MM.1S (cell line): ENCODE results near the gene FAM98A.

Experiments
- DNase-seq: peaks from one replicate; pipeline ENCODE4 v3.0.0-alpha.2; 2015
- H2AFZ ChIP-seq: fragments of 300-600 bp; sonication (generic); 2 replicates; pipeline ENCODE4 v1.6.0; 2016; ENCODE audit warnings: antibody characterized with exemption, low read length
- H3F3A ChIP-seq: fragments of 300-600 bp; sonication (generic); 2 replicates; pipeline ENCODE4 v1.6.1; 2016; ENCODE audit warnings: mild to moderate bottlenecking, antibody characterized with exemption, low read length, moderate library complexity, mixed read lengths; ENCODE audit not compliant: insufficient read depth
- H3K27ac ChIP-seq: fragments of 300-600 bp; sonication (generic); 2 replicates; pipeline ENCODE4 v1.5.1; 2016; ENCODE audit warnings: mild to moderate bottlenecking, low read length
- H3K27me3 ChIP-seq: fragments of 300-600 bp; sonication (generic); replicated peaks from 2 replicates; pipeline ENCODE4 v1.6.0; 2016; ENCODE audit warnings: low read length; ENCODE audit not compliant: insufficient read depth
- H3K36me3 ChIP-seq: fragments of 300-600 bp; sonication (generic); replicated peaks from 2 replicates; pipeline ENCODE4 v1.6.1; 2016; ENCODE audit warnings: mild to moderate bottlenecking, low read length, mixed read lengths; ENCODE audit not compliant: insufficient read depth
- H3K4me1 ChIP-seq: fragments of 300-600 bp; sonication (generic); 2 replicates; pipeline ENCODE4 v1.6.1; 2016; ENCODE audit warnings: low read length, mixed read lengths
- H3K4me2 ChIP-seq: fragments of 300-600 bp; sonication (generic); 2 replicates; pipeline ENCODE4 v1.6.0; 2016; ENCODE audit warnings: low read depth, low read length
- H3K4me3 ChIP-seq: fragments of 300-600 bp; sonication (generic); 2 replicates; pipeline ENCODE4 v1.5.1; 2016; ENCODE audit warnings: low read length, mixed read lengths
- H3K79me2 ChIP-seq: fragments of 300-600 bp; sonication (generic); 2 replicates; pipeline ENCODE4 v1.6.1; 2016; ENCODE audit warnings: mixed run types, low read length, mixed read lengths
- H3K9ac ChIP-seq: fragments of 300-600 bp; sonication (generic); 2 replicates; pipeline ENCODE4 v1.6.1; 2016; ENCODE audit warnings: low read length, mixed read lengths
- H3K9me2 ChIP-seq: fragments of 300-600 bp; sonication (generic); replicated peaks from 2 replicates; pipeline ENCODE4 v1.6.1; 2016; ENCODE audit warnings: mild to moderate bottlenecking, low read length, mixed read lengths; ENCODE audit not compliant: insufficient read depth
- H3K9me3 ChIP-seq: fragments of 300-600 bp; sonication (generic); replicated peaks from 2 replicates; pipeline ENCODE4 v1.6.1; 2016; ENCODE audit warnings: mild to moderate bottlenecking, low read length, mixed read lengths; ENCODE audit not compliant: insufficient read depth
- H4K20me1 ChIP-seq: fragments of 300-600 bp; sonication (generic); 2 replicates; pipeline ENCODE4 v1.6.1; 2016; ENCODE audit warnings: mild to moderate bottlenecking, low read length, moderate library complexity, mixed read lengths; ENCODE audit not compliant: insufficient read depth
- CTCF ChIP-seq: fragments of 300-600 bp; sonication (generic); IDR thresholded peaks from 2 replicates; pipeline ENCODE4 v1.5.1; 2016; ENCODE audit warnings: antibody characterized with exemption, low read length, mixed read lengths
- EZH2 ChIP-seq: fragments of 300-600 bp; sonication (generic); optimal IDR thresholded peaks from 2 replicates; pipeline ENCODE3; 2017; ENCODE audit warnings: low read depth, mild to moderate bottlenecking, antibody characterized with exemption, low read length, mixed read lengths
- EZH2phosphoT487 ChIP-seq: fragments of 300-600 bp; sonication (generic); IDR thresholded peaks from 2 replicates; pipeline ENCODE4 v1.6.1; 2018; ENCODE audit warnings: antibody characterized with exemption, low read length

FAM98A gene

GRCh38 chr2:33614190-33614589 lies 15.1 kb upstream of the FAM98A start:
- no peaks in the 10 kb centered on the region for H3K9me3 ChIP-seq
- H3K79me2 ChIP-seq, result no peaks in the 10 kb centered on the region
- peaks cover 14% of the 10 kb centered on the region; the same call in 1 of the 2 replicates for H3F3A ChIP-seq
- no peaks in the 10 kb centered on the region for H3K9me2 ChIP-seq
- no peaks in the 10 kb centered on the region for H4K20me1 ChIP-seq
- no peak for DNase-seq
- no peak overlapping the region for H3K4me3 ChIP-seq
- H3K4me2 ChIP-seq, result no peak overlapping the region
- H3K9ac ChIP-seq, result no peak overlapping the region
- no peaks in the 10 kb centered on the region for H3K27me3 ChIP-seq
- no peak overlapping the region for H3K27ac ChIP-seq
- no peak overlapping the region for H2AFZ ChIP-seq
- peaks cover 16% of the 10 kb centered on the region for H3K4me1 ChIP-seq
- H3K36me3 ChIP-seq, result no peaks in the 10 kb centered on the region
- TF ChIP-seq CTCF (no peak), EZH2phosphoT487 (no peak), EZH2 (no peak)

GRCh38 chr2:33607905-33608304 lies 8.8 kb upstream of the FAM98A start:
- Histone ChIP-seq H3K4me3 (no peak overlapping the region), H3K9me3 (no peaks in the 10 kb centered on the region), H3K9ac (no peak overlapping the region), H3K9me2 (no peaks in the 10 kb centered on the region), H4K20me1 (no peaks in the 10 kb centered on the region), H2AFZ (no peak overlapping the region), H3K4me1 (no peaks in the 10 kb centered on the region), H3K27ac (no peak overlapping the region), H3F3A (no peaks in the 10 kb centered on the region), H3K27me3 (no peaks in the 10 kb centered on the region), H3K4me2 (no peak overlapping the region), H3K36me3 (no peaks in the 10 kb centered on the region), H3K79me2 (no peaks in the 10 kb centered on the region)
- no peak for TF ChIP-seq EZH2phosphoT487
- no peak for TF ChIP-seq EZH2
- TF ChIP-seq CTCF, result no peak
- DNase-seq, result no peak

- Histone ChIP-seq H3F3A (no peaks in the 10 kb centered on the region), H4K20me1 (no peaks in the 10 kb centered on the region), H3K9ac (no peak overlapping the region), H3K27ac (no peak overlapping the region), H2AFZ (no peak overlapping the region), H3K79me2 (no peaks in the 10 kb centered on the region), H3K4me1 (no peaks in the 10 kb centered on the region), H3K4me2 (no peak overlapping the region), H3K9me3 (no peaks in the 10 kb centered on the region), H3K36me3 (no peaks in the 10 kb centered on the region), H3K4me3 (no peak overlapping the region), H3K9me2 (no peaks in the 10 kb centered on the region), H3K27me3 (no peaks in the 10 kb centered on the region)
- TF ChIP-seq CTCF, result no peak
- no peak for DNase-seq
Measured at GRCh38 chr2:33607251-33607721, 8.2 kb upstream of the FAM98A start.
